ENCODE results near the gene POLQ. TPM values are rescaled to one million over a fixed set of nuclear protein-coding genes. Genes with fewer than 3 reads are reported as not detected.

POLQ gene
- total and polyA plus RNA-seq, 9 of the 15 experiments (the other 6 are each of a cell fraction or from before 2014, with no cell fraction given) = 1.5 to 19.0 (median 8.8) TPM

DNA sequence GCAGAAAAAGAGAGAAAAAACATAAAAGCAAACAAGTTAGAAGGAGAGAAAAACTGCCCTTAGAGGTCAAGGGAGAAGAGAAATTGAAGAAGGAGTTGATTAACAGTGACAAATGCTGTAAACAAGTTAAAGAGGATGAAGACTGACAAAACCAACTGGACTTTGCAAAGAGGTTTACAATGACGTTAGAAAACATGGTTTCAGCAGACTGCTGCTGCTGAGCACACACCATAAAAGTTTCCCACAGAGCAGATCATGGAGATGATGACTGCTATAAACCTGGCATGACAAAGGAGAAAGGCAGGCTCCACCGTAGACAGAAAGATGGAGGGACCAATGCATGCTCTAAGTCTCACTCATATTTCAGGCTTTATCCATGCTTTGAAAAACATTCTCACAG, 78.7 kb downstream of the POLQ start:
- Histone ChIP-seq H3K4me2 (ENCODE audit: insufficient read depth, low read length) (no peak overlapping the region), H3K4me3 (no peak overlapping the region), H3K36me3 (ENCODE audit: control insufficient read depth, insufficient read depth, low read length) (peaks cover 54% of the 10 kb centered on the region; the same call in 2 of the 3 replicates), H4K20me1 (replicated peaks; ENCODE audit: control insufficient read depth, insufficient read depth, low read length) (no peaks in the 10 kb centered on the region), H3K27me3 (ENCODE audit: control insufficient read depth in 2 of 2, insufficient read depth in 2 of 2, low read length in 2 of 2) (no peaks in the 10 kb centered on the region), H3K27ac (ENCODE audit: extremely low read depth, low read depth, low read length) (no peak overlapping the region), H2AFZ (ENCODE audit: low read depth, low read length) (no peak overlapping the region), H3K4me1 (replicated peaks in 1 of 2; ENCODE audit: control insufficient read depth in 2 of 2, insufficient read depth in 2 of 2, low read length in 2 of 2) (no peaks in the 10 kb centered on the region), H3K9me3 (replicated peaks; ENCODE audit: control insufficient read depth, insufficient read depth, low read depth, low read length) (no peaks in the 10 kb centered on the region), H3K9ac (ENCODE audit: insufficient read depth in 1 of 2, low read depth in 2 of 2, low read length in 2 of 2) (no peak overlapping the region), H3K79me2 (ENCODE audit: control insufficient read depth, insufficient read depth, low read length) (no peaks in the 10 kb centered on the region), H3K9me1 (ENCODE audit: control insufficient read depth, insufficient read depth, low read length) (no peaks in the 10 kb centered on the region)
- intact Hi-C loops (cut with micrococcal nuclease) = no loop called here
- FAIRE-seq = no peak
- CTCF ChIA-PET (ENCODE audit: low intra/inter-chr PET ratio) = no interaction called here
- BruUV-seq (replicated peaks) = no TSS peak
- POLR2A ChIA-PET = no interaction called here
- TF ChIP-seq KLF16 (IDR thresholded peaks at IDR 0.05) (no peak), DDX20 (tag; IDR thresholded peaks at IDR 0.05; ENCODE audit: low read depth) (no peak), SRF (CRISPR knock-in tag; IDR thresholded peaks at IDR 0.05) (no peak), TAL1 (IDR thresholded peaks at IDR 0.05) (no peak), JUN (IDR thresholded peaks at IDR 0.05; ENCODE audit: borderline replicate concordance, low read depth, low read length) (no peak), JUN (CRISPR knock-in tag; IDR thresholded peaks at IDR 0.05; ENCODE audit: borderline replicate concordance) (no peak), SAP30 (IDR thresholded peaks at IDR 0.05; ENCODE audit: borderline replicate concordance, insufficient read depth, low read depth, low read length, poor library complexity, severe bottlenecking) (no peak), ZNF512 (tag; IDR thresholded peaks at IDR 0.05) (no peak), MAX (CRISPR knock-in tag; IDR thresholded peaks at IDR 0.05) (no peak), ZNF507 (tag; conservative IDR thresholded peaks at IDR 0.05) (no peak)
- TF ChIP-seq, protein P1, sequence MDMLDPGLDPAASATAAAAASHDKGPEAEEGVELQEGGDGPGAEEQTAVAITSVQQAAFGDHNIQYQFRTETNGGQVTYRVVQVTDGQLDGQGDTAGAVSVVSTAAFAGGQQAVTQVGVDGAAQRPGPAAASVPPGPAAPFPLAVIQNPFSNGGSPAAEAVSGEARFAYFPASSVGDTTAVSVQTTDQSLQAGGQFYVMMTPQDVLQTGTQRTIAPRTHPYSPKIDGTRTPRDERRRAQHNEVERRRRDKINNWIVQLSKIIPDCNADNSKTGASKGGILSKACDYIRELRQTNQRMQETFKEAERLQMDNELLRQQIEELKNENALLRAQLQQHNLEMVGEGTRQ (CRISPR knock-in tag; IDR thresholded peaks at IDR 0.05) = no peak
- TF ChIP-seq, protein P2, sequence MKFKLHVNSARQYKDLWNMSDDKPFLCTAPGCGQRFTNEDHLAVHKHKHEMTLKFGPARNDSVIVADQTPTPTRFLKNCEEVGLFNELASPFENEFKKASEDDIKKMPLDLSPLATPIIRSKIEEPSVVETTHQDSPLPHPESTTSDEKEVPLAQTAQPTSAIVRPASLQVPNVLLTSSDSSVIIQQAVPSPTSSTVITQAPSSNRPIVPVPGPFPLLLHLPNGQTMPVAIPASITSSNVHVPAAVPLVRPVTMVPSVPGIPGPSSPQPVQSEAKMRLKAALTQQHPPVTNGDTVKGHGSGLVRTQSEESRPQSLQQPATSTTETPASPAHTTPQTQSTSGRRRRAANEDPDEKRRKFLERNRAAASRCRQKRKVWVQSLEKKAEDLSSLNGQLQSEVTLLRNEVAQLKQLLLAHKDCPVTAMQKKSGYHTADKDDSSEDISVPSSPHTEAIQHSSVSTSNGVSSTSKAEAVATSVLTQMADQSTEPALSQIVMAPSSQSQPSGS (CRISPR knock-in tag; IDR thresholded peaks at IDR 0.05) = no peak
- TF ChIP-seq, protein P3, sequence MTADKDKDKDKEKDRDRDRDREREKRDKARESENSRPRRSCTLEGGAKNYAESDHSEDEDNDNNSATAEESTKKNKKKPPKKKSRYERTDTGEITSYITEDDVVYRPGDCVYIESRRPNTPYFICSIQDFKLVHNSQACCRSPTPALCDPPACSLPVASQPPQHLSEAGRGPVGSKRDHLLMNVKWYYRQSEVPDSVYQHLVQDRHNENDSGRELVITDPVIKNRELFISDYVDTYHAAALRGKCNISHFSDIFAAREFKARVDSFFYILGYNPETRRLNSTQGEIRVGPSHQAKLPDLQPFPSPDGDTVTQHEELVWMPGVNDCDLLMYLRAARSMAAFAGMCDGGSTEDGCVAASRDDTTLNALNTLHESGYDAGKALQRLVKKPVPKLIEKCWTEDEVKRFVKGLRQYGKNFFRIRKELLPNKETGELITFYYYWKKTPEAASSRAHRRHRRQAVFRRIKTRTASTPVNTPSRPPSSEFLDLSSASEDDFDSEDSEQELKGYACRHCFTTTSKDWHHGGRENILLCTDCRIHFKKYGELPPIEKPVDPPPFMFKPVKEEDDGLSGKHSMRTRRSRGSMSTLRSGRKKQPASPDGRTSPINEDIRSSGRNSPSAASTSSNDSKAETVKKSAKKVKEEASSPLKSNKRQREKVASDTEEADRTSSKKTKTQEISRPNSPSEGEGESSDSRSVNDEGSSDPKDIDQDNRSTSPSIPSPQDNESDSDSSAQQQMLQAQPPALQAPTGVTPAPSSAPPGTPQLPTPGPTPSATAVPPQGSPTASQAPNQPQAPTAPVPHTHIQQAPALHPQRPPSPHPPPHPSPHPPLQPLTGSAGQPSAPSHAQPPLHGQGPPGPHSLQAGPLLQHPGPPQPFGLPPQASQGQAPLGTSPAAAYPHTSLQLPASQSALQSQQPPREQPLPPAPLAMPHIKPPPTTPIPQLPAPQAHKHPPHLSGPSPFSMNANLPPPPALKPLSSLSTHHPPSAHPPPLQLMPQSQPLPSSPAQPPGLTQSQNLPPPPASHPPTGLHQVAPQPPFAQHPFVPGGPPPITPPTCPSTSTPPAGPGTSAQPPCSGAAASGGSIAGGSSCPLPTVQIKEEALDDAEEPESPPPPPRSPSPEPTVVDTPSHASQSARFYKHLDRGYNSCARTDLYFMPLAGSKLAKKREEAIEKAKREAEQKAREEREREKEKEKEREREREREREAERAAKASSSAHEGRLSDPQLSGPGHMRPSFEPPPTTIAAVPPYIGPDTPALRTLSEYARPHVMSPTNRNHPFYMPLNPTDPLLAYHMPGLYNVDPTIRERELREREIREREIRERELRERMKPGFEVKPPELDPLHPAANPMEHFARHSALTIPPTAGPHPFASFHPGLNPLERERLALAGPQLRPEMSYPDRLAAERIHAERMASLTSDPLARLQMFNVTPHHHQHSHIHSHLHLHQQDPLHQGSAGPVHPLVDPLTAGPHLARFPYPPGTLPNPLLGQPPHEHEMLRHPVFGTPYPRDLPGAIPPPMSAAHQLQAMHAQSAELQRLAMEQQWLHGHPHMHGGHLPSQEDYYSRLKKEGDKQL (CRISPR knock-in tag; IDR thresholded peaks at IDR 0.05; ENCODE audit: borderline replicate concordance) = no peak
- in situ Hi-C loops (cut with MboI) = no loop called here
- no peak for DNase-seq (ENCODE audit: extremely low read depth in 1 of 4, low spot score in 3 of 4)
- WGBS (ENCODE audit: insufficient coverage, low coverage, missing lambda C conversion rate) = 82% methylated on average over 2 of the region's 2 CpGs
- no peak for ATAC-seq
